Fibroblast of villous mesenchyme (primary cell): Measurements from ENCODE around the gene RRP1B. TPM values are rescaled to one million over a fixed set of nuclear protein-coding genes. Genes with fewer than 3 reads are reported as not detected.
"Not testable (repeated sequence)": the region's sequence is repeated elsewhere in the genome, so short reads cannot be mapped to it uniquely, and the experiment has no call there.

Source experiments
- DNase-seq: peaks from one replicate; pipeline ENCODE4 v3.0.0-alpha.2; 2010; ENCODE audit warnings: low read depth
- H3K4me3 ChIP-seq: 2 replicates; pipeline ENCODE4 v1.5.1; 2011; ENCODE audit warnings: low read depth, mild to moderate bottlenecking, low read length
- CTCF ChIP-seq: IDR thresholded peaks from 2 replicates; pipeline ENCODE4 v1.5.1; 2012; ENCODE audit warnings: low read depth, mild to moderate bottlenecking, low read length; ENCODE audit not compliant: insufficient read depth
- total RNA-seq: library from RNA; depleted of rRNA; stranded (reverse); fragments of >200 nt; gene quantifications from 2 replicates; pipeline ENCODE4 v1.2.3, GENCODE V29; 2012

RRP1B gene
- total RNA-seq, 1 donor: 36.3 TPM

GRCh38 chr21:43712268-43712942, 53.0 kb downstream of the RRP1B start:
- H3K4me3 ChIP-seq: no peak overlapping the region
- TF ChIP-seq CTCF: no peak
- peak; percentile 37 for DNase-seq

GRCh38 chr21:43713123-43713522, 53.8 kb downstream of the RRP1B start:
- H3K4me3 ChIP-seq: not testable (repeated sequence)

GRCh38 chr21:43716376-43717165, 57.2 kb downstream of the RRP1B start:
- no peak overlapping the region for H3K4me3 ChIP-seq
- peak; percentile 76 for DNase-seq
- no peak for TF ChIP-seq CTCF

More at GRCh38 chr21:43713123-43713522, 53.8 kb downstream of the RRP1B start:
- DNase-seq: not testable (repeated sequence)

- no peak for DNase-seq
- TF ChIP-seq CTCF: no peak
- no peak overlapping the region for H3K4me3 ChIP-seq
Measured at GRCh38 chr21:43717166-43717853, 58.0 kb downstream of the RRP1B start.

GRCh38 chr21:43717967-43718871, 58.9 kb downstream of the RRP1B start:
- TF ChIP-seq CTCF: no peak
- DNase-seq: no peak
- peak overlapping the region; percentile 95 for H3K4me3 ChIP-seq

- DNase-seq: peak; percentile 88
- peak within 1 kb of the TSS; percentile 95 for H3K4me3 ChIP-seq
- TF ChIP-seq CTCF: no peak
Measured at GRCh38 chr21:43718872-43719747, 59.8 kb downstream of the RRP1B start, which contains the start of gene PDXK. TSS of gene PDXK (plus strand) at chr21:43719129. CDS start at chr21:43719295, 166 bp downstream.
